HG03196 (cell line): ENCODE results near the gene NUBP2.

Source experiments
- ATAC-seq: cut with Tn5 transposase; IDR thresholded peaks from one replicate; pipeline ENCODE4 v1.9.1; 2021; ENCODE audit not compliant: unreplicated experiment

NUBP2 gene

GRCh38 chr16:1771864-1772361 is 10.8 kb upstream of the NUBP2 start:
- ATAC-seq = no peak

DNA sequence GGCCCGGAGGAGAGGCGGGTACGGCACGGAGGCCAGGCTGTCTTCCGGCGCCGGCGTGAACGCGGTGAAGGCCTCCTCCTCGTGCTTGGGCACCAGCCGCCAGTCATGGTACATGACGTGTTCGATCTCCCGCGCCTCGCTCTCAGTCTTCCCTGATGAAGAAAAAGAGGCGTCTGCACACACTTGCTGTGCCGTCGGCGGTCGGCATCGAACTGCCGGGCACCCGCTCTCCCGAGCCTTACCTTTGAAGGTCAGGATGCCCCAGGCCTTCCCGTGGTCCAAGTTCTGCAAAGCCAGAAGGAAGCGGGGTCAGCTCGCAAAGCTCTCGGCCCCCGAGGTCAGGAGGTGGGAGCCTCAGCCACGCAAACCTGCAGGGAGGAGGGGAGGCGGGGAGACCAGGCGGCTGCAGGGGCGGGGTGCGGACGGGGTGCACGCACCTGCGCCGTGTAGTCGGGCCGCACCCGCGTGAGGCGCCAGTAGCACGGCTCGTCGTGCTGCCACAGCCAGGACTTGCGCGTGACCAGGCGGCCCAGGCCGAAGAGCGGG is 10.3 kb upstream of the NUBP2 start, which contains the start of gene EME2:
Gene EME2, plus strand, starts transcription at position 449 of the 546 bp plus-strand sequence. CDS start 418 bp downstream, outside the sequence.
- ATAC-seq = no peak

- peak; percentile 39 for ATAC-seq
Measured at GRCh38 chr16:1772908-1773702, 9.7 kb upstream of the NUBP2 start, which contains the start of gene MRPS34. Gene MRPS34, minus strand, starts transcription at chr16:1773134. Its CDS starts 15 bp downstream, at chr16:1773119.

DNA sequence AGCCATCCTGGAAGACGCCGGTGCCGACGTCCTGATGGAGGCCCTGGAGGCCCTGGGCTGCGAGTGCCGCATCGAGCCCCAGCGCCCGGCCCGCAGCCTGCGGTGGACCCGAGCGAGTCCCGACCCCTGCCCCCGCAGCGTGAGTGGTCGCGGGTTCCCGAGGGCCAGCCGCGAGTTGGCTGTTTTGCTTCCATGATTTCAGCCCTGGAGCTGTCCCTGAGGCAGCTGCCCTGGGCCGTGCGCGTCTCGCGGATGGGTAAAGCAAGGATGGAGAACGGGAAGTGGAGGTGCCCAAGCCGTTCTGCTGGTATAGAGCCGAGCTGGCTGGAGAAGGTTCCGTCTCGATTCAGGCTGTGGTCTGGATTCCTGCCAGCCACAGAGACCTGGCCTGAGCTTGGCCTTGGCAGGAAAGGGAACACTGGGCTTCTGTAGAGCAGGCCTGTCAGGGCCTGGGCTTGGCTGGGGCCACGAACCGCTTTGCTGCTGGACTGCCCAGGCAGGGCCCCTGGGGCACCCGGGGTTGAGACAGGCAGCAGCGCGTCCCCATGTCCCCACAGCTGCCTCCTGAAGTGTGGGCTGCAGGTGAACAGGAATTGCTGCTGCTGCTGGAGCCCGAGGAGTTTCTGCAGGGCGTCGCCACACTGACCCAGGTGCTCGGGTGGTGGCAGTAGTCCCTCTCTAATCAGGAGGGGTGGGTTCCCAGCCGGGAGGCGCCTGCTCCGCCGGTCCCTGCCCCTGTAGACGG is 8.9 kb upstream of the NUBP2 start:
- no peak for ATAC-seq

GRCh38 chr16:1774448-1774780 is 8.3 kb upstream of the NUBP2 start:
- ATAC-seq = no peak

GRCh38 chr16:1775006-1775845 is 7.5 kb upstream of the NUBP2 start:
- no peak for ATAC-seq

GRCh38 chr16:1775846-1776671 is 6.7 kb upstream of the NUBP2 start:
- ATAC-seq = no peak

- no peak for ATAC-seq
Measured at GRCh38 chr16:1776672-1776955, 6.1 kb upstream of the NUBP2 start.

DNA sequence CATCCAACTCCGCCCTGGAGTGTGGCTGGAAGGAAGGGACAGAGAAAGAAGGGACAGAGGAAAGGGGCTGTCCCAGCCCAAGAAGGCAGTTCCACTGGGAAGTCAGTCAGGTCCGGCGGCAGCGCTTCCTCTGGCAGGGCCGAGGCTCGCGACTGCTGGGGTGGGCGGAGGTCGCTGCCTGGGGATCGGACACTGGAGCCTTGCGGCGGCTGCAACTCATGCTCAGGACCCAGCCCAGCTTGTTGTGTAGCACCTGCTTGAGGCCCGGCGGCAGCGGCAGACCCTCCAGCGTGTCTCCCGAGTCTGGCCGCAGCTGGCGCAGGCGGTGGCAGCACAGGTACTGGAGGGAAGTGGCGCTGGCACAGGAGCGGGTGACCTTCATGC is 5.8 kb upstream of the NUBP2 start:
- ATAC-seq = no peak

DNA sequence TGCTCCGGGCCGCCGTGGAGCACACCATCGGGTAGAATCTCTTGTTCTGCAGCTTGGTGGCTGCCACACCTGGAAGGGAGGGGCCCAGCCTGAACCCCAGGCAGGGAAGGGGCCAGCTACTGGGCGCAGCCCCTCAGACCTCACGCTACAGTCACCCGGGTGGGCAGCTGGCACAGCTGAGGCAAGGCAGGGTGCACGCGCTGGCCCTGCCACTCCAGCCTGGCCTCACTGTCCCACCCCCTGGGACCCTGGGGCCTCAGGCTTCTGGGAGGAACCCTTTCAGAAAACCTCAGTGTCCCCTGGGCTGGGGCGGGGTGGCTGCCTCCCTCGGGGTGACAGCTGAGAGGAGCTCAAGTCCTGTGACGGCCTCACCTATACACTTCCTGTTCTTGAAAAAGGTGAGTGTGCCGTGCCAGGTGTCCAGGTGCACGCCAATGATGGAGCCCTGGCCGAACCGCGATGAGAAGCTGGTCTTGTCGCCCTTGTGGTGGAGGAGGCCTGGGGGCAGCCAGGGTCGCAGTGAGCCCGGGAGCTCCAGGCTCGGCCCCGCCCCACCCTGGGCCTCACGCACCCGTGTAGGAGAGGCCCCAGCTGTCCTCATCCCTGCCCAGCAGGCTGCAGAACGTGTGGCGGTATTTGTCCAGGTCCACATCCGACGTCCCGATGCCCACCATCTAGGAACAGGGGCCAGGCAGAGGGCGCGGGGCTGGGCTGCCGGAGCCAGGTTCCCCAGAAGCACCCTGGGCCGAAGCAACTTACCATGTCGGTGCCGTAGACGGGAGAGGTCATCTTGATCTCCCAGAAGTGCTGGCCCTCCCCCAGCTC is 5.2 kb upstream of the NUBP2 start:
- ATAC-seq = no peak

DNA sequence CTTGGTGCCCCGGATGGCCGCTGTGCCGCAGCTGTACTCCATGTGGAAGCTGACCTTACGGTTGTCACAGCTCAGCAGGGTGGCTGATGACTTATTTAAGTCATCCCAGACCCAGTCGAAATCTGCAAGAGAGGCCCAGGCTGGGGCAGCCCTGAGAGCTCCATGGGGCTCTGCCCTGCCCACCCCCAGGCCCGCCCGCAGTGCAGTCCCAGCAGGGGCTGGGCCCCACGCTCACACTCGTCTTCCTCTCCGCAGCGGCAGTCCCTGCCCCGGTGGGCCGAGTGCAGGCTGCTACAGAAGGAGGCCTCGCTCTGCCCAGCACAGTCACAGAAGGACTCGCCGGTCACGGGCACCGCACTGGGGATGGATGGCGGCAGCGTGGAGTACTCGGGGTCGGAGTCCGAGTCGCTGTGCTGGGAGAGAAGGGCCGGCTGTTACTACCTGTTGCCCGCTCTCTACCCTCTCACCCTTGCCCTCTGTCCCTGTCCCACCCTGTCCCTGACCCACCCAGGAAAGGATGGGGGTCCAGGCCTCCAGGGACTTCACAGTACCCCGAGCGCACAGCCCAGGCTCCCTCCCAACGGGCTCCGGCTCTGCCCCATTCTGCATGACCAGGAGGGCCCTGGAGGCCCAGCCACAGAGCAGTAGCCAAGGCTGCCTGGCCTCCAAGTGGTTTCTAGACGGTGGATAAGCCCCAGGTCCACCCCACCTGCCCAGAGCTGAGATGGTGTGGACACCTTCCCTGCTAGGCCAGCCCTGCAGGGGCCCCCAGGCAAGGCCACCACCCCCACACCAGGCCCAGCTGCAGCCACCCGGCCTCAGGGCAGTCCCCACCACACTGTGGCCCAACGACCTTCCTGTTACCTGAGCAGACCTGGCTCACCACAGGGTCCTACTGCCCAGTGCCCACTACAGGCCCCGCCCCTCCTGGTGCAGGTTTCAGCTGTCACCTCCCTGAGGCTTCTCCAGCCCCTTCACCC is 4.3 kb upstream of the NUBP2 start:
- ATAC-seq = no peak

- no peak for ATAC-seq
Measured at GRCh38 chr16:1779234-1779701, 3.5 kb upstream of the NUBP2 start.

GRCh38 chr16:1779741-1780676 is 2.8 kb upstream of the NUBP2 start:
- ATAC-seq = no peak

DNA sequence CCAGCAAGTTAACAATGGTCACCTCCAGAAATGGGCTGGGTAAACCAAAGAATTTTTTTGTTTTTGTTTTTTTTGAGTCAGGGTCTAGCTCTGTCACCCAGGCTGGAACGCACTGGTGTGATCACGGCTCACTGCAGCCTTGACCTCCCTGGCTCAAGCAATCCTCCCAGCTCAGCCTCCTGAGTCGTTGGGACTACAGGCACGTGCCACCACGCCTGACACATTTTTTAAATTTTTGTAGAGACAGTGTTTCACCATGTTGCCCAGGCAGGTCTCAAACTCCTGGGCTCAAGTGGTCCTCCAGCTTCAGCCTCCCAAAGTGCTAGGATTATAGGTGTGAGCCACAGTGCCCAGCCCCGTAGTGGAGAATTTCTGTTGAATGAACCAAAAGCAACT is 2.1 kb upstream of the NUBP2 start:
- no peak for ATAC-seq

- no peak for ATAC-seq
Measured at GRCh38 chr16:1781254-1781653, 1.5 kb upstream of the NUBP2 start.

- peak; percentile 1 for ATAC-seq
Measured at GRCh38 chr16:1781758-1782407, 877 bp upstream of the NUBP2 start.
